HepG2 (cell line): ENCODE measurements around the gene HABP4. TPM values are rescaled to one million over a fixed set of nuclear protein-coding genes. Genes with fewer than 3 reads are reported as not detected.
A peak's percentile ranks its signal among the peaks of the same experiment; 100 is the strongest.

Source experiments
- BHLHE40 ChIP-seq: IDR thresholded peaks from 2 replicates; pipeline ENCODE4 v1.6.1; 2011; ENCODE audit warnings: low read length, improper control_type of control experiment
- BRD4 ChIP-seq: sonication (generic); formaldehyde crosslinking; IDR thresholded peaks from 2 replicates; pipeline ENCODE4 v1.4.0; 2020; ENCODE audit warnings: missing genetic modification reagents
- CREB1 ChIP-seq, 2 experiments: fragments of 450-650 bp in 1 of 2; IDR thresholded peaks; 2 replicates each; pipeline ENCODE4 v1.6.1; 2016 to 2017; ENCODE audit warnings: control low read depth in 1 of 2, mild to moderate bottlenecking in 1 of 2, missing compliant biosample characterization in 1 of 2, missing genetic modification characterization in 1 of 2
- HNRNPUL1 ChIP-seq: fragments of 200-400 bp; formaldehyde crosslinking; IDR thresholded peaks from 2 replicates; pipeline ENCODE4 v1.6.1; 2017; ENCODE audit warnings: low read depth, mild to moderate bottlenecking, low read length, moderate library complexity
- IKZF1 ChIP-seq: fragments of 450-650 bp; IDR thresholded peaks from 2 replicates; pipeline ENCODE4 v1.7.1; 2016
- IRF1 ChIP-seq: sonication (generic); formaldehyde crosslinking; IDR thresholded peaks from 2 replicates; pipeline ENCODE4 v1.4.0; 2020; ENCODE audit warnings: low read depth, mild to moderate bottlenecking, missing genetic modification reagents
- KMT2B ChIP-seq: IDR thresholded peaks from 2 replicates; pipeline ENCODE4 v1.6.1; 2016; ENCODE audit warnings: missing genetic modification reagents, missing compliant biosample characterization
- MAFG ChIP-seq: sonication (generic); formaldehyde crosslinking; IDR thresholded peaks from 2 replicates; pipeline ENCODE4 v1.5.1; 2020; ENCODE audit warnings: mild to moderate bottlenecking, missing genetic modification reagents
- MIER2 ChIP-seq: IDR thresholded peaks from 2 replicates; pipeline ENCODE4 v1.6.1; 2016; ENCODE audit warnings: missing biosample characterization, missing genetic modification reagents
- SNAPC4 ChIP-seq: sonication (generic); formaldehyde crosslinking; IDR thresholded peaks from 2 replicates; pipeline ENCODE4 v1.4.0; 2020; ENCODE audit warnings: mild to moderate bottlenecking, missing genetic modification reagents
- ZMYM4 ChIP-seq: sonication (generic); formaldehyde crosslinking; IDR thresholded peaks from 2 replicates; pipeline ENCODE4 v1.8.1; 2023; ENCODE audit warnings: mild to moderate bottlenecking, missing genetic modification reagents
- ZNF20 ChIP-seq: sonication (generic); formaldehyde crosslinking; IDR thresholded peaks from 2 replicates; pipeline ENCODE4 v1.4.0; 2020; ENCODE audit warnings: mild to moderate bottlenecking, moderate library complexity, missing genetic modification reagents
- ZNF232 ChIP-seq: sonication (generic); formaldehyde crosslinking; IDR thresholded peaks from 2 replicates; pipeline ENCODE4 v1.4.0; 2020; ENCODE audit warnings: missing genetic modification reagents, borderline replicate concordance
- ZNF460 ChIP-seq: sonication (generic); formaldehyde crosslinking; IDR thresholded peaks from 2 replicates; pipeline ENCODE4 v1.5.1; 2020; ENCODE audit warnings: missing genetic modification reagents, mild to moderate bottlenecking, borderline replicate concordance
- ZSCAN30 ChIP-seq: sonication (generic); formaldehyde crosslinking; IDR thresholded peaks from 2 replicates; pipeline ENCODE4 v1.5.0; 2020; ENCODE audit warnings: mild to moderate bottlenecking, missing genetic modification reagents
- polyA plus RNA-seq, 8 experiments: library from polyadenylated mRNA; depleted of rRNA in 3 of 8; stranded (reverse) in 7 of 8; unstranded in 1 of 8; fragments of >200 nt; fragmentation: Illumina TruSeq in 4 of 8; extraction: Trizol in 4 of 8; gene quantifications; 2 replicates each; pipeline versions ENCODE4 v1.2.1 to v1.2.3, GENCODE V29; 2011 to 2016; ENCODE audit warnings: low read depth in 4 of 8, missing spikeins in 1 of 8, mixed read lengths in 1 of 8; ENCODE audit not compliant: insufficient read depth in 1 of 8
- total RNA-seq, 5 experiments: library from RNA; depleted of rRNA; stranded (reverse); fragments of >200 nt; fragmentation: Illumina TruSeq; extraction: Trizol; gene quantifications; 2 replicates each; pipeline ENCODE4 v1.2.3, GENCODE V29; 2016; ENCODE audit warnings: low read depth in 1 of 5
- TF ChIP-seq, protein P1 (sequence below): sonication (generic); formaldehyde crosslinking; IDR thresholded peaks from 2 replicates; pipeline ENCODE4 v1.9.0; 2021; ENCODE audit warnings: missing genetic modification reagents, mild to moderate bottlenecking, borderline replicate concordance
- TF ChIP-seq, protein P2 (sequence below): sonication (generic); formaldehyde crosslinking; IDR thresholded peaks from 2 replicates; pipeline ENCODE4 v1.4.0; 2020; ENCODE audit warnings: missing genetic modification reagents
- TF ChIP-seq, protein P3 (sequence below): sonication (generic); formaldehyde crosslinking; IDR thresholded peaks from 2 replicates; pipeline ENCODE4 v1.4.0; 2020; ENCODE audit warnings: missing genetic modification reagents

Gene HABP4
- total and polyA plus RNA-seq, 2 of the 13 experiments (the other 11 are each of a cell fraction or from before 2014, with no cell fraction given): 14.3 to 26.6 TPM

DNA sequence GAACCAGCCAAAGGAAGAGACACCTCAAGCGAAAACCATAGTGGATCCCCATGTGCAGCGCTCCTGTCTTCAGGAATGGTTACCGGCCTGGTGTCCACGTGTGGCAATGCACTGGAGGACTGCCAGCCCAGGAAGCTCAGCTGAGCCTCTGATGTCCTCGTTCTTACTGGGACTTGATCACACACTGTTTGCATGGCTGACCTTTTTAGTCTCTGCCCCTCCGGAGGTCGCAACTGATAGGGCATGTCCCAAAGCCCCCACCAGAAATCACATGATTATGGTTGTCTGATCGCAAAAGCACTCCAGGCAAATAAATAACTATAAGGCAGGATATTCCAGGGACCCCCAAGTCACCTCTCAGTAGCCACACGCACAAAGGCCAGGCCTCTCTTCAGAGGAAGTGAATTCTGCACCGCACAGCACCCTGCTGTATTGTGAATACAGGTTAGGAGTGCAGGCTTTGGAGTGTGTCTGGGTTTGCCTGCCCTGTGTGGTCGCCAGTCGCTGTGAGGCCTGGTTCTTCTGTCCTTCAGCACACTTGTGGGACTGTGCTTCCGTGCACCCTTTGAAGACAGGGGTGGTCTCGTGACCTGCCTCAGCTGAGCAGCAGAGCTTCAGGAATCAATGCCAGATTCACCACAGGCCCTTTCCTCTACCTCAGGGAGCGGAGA is 13.4 kb upstream of the HABP4 start (continued):
- TF ChIP-seq MAFG (CRISPR knock-in tag) (peak; percentile 11; the same call in 1 of the 2 replicates), ZNF460 (CRISPR knock-in tag) (no peak), MIER2 (CRISPR knock-in tag) (no peak; the same call in 1 of the 2 replicates), BRD4 (CRISPR knock-in tag) (peak; percentile 86), IRF1 (CRISPR knock-in tag) (peak; percentile 57; the same call in 1 of the 2 replicates), IKZF1 (no peak), KMT2B (CRISPR knock-in tag) (no peak; the same call in 1 of the 2 replicates), ZSCAN30 (CRISPR knock-in tag) (no peak), BHLHE40 (peak; percentile 85), HNRNPUL1 (no peak), CREB1 (IDR thresholded peaks at IDR 0.05) (no peak), CREB1 (CRISPR knock-in tag; IDR thresholded peaks at IDR 0.05) (no peak), ZNF20 (CRISPR knock-in tag) (no peak), ZNF232 (CRISPR knock-in tag) (peak; percentile 87), SNAPC4 (CRISPR knock-in tag) (peak; percentile 53; the same call in 1 of the 2 replicates), ZMYM4 (CRISPR knock-in tag) (no peak)
- TF ChIP-seq, protein P1, sequence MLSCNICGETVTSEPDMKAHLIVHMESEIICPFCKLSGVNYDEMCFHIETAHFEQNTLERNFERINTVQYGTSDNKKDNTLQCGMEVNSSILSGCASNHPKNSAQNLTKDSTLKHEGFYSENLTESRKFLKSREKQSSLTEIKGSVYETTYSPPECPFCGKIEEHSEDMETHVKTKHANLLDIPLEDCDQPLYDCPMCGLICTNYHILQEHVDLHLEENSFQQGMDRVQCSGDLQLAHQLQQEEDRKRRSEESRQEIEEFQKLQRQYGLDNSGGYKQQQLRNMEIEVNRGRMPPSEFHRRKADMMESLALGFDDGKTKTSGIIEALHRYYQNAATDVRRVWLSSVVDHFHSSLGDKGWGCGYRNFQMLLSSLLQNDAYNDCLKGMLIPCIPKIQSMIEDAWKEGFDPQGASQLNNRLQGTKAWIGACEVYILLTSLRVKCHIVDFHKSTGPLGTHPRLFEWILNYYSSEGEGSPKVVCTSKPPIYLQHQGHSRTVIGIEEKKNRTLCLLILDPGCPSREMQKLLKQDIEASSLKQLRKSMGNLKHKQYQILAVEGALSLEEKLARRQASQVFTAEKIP (CRISPR knock-in tag): no peak
- TF ChIP-seq, protein P2, sequence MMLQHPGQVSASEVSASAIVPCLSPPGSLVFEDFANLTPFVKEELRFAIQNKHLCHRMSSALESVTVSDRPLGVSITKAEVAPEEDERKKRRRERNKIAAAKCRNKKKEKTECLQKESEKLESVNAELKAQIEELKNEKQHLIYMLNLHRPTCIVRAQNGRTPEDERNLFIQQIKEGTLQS: 0 out of 2 replicates have a peak, but pooled peaks have one; percentile 11
- TF ChIP-seq, protein P3, sequence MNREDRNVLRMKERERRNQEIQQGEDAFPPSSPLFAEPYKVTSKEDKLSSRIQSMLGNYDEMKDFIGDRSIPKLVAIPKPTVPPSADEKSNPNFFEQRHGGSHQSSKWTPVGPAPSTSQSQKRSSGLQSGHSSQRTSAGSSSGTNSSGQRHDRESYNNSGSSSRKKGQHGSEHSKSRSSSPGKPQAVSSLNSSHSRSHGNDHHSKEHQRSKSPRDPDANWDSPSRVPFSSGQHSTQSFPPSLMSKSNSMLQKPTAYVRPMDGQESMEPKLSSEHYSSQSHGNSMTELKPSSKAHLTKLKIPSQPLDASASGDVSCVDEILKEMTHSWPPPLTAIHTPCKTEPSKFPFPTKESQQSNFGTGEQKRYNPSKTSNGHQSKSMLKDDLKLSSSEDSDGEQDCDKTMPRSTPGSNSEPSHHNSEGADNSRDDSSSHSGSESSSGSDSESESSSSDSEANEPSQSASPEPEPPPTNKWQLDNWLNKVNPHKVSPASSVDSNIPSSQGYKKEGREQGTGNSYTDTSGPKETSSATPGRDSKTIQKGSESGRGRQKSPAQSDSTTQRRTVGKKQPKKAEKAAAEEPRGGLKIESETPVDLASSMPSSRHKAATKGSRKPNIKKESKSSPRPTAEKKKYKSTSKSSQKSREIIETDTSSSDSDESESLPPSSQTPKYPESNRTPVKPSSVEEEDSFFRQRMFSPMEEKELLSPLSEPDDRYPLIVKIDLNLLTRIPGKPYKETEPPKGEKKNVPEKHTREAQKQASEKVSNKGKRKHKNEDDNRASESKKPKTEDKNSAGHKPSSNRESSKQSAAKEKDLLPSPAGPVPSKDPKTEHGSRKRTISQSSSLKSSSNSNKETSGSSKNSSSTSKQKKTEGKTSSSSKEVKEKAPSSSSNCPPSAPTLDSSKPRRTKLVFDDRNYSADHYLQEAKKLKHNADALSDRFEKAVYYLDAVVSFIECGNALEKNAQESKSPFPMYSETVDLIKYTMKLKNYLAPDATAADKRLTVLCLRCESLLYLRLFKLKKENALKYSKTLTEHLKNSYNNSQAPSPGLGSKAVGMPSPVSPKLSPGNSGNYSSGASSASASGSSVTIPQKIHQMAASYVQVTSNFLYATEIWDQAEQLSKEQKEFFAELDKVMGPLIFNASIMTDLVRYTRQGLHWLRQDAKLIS: no peak
